Measurements from ENCODE around the gene NFE2L1. TPM values are rescaled to one million over a fixed set of nuclear protein-coding genes. Genes with fewer than 3 reads are reported as not detected.
A peak's percentile ranks its signal among the peaks of the same experiment; 100 is the strongest.

The NFE2L1 gene
- total and polyA plus RNA-seq, 2 experiments from 2014 or later, result 42.4 to 86.4 TPM

GRCh38 chr17:48011405-48012150, 36.6 kb upstream of the NFE2L1 start:
- no peaks in the 10 kb centered on the region for H3K9me3 ChIP-seq (ENCODE audit: low read depth)
- peaks cover 11% of the 10 kb centered on the region for H3K27me3 ChIP-seq
- no peak overlapping the region for H3K27ac ChIP-seq
- no peaks in the 10 kb centered on the region for H3K36me3 ChIP-seq (replicated peaks; ENCODE audit: insufficient read depth, low read depth)
- WGBS (ENCODE audit: low lambda C conversion rate, missing lambda C conversion rate), result 5% methylated on average over 22 of the region's 23 CpGs
- no peaks in the 10 kb centered on the region for H3K79me2 ChIP-seq
- peaks cover 28% of the 10 kb centered on the region for H3K4me1 ChIP-seq (ENCODE audit: insufficient read depth)
- peak overlapping the region; percentile 96 for H3K4me2 ChIP-seq
- peak overlapping the region; percentile 34 for H3K4me3 ChIP-seq
- H3K9me2 ChIP-seq (replicated peaks; ENCODE audit: insufficient read depth), result no peaks in the 10 kb centered on the region
- H2AFZ ChIP-seq, result peak overlapping the region; percentile 71
- TF ChIP-seq EZH2 (IDR thresholded peaks at IDR 0.05; ENCODE audit: borderline replicate concordance) (no peak), CTCF (IDR thresholded peaks at IDR 0.05; ENCODE audit: poor library complexity) (peak; percentile 48)
- DNase-seq (ENCODE audit: low spot score), result peak; percentile 57
- H4K20me1 ChIP-seq (ENCODE audit: insufficient read depth, poor library complexity, severe bottlenecking), result no peaks in the 10 kb centered on the region

GRCh38 chr17:48012151-48012520, 36.0 kb upstream of the NFE2L1 start:
- Histone ChIP-seq H3K4me2 (peak overlapping the region; percentile 96), H3K79me2 (no peaks in the 10 kb centered on the region), H3K4me1 (ENCODE audit: insufficient read depth) (peaks cover 28% of the 10 kb centered on the region), H2AFZ (peak overlapping the region; percentile 71), H3K27ac (no peak overlapping the region), H3K27me3 (peaks cover 11% of the 10 kb centered on the region), H3K9me3 (ENCODE audit: low read depth) (no peaks in the 10 kb centered on the region), H4K20me1 (ENCODE audit: insufficient read depth, poor library complexity, severe bottlenecking) (no peaks in the 10 kb centered on the region), H3K36me3 (replicated peaks; ENCODE audit: insufficient read depth, low read depth) (no peaks in the 10 kb centered on the region), H3K9me2 (replicated peaks; ENCODE audit: insufficient read depth) (no peaks in the 10 kb centered on the region), H3K4me3 (peak overlapping the region; percentile 34)
- DNase-seq (ENCODE audit: low spot score), result peak; percentile 72
- no peak for TF ChIP-seq CTCF (IDR thresholded peaks at IDR 0.05; ENCODE audit: poor library complexity)
- no peak for TF ChIP-seq EZH2phosphoT487 (IDR thresholded peaks at IDR 0.05; ENCODE audit: low read depth, severe bottlenecking, unreplicated experiment)
- no peak for TF ChIP-seq EZH2 (IDR thresholded peaks at IDR 0.05; ENCODE audit: borderline replicate concordance)
- 1% methylated on average over 28 of the region's 34 CpGs for WGBS (ENCODE audit: low lambda C conversion rate, missing lambda C conversion rate)

- Histone ChIP-seq H3K27me3 (peaks cover 11% of the 10 kb centered on the region), H3K9me2 (replicated peaks; ENCODE audit: insufficient read depth) (no peaks in the 10 kb centered on the region), H4K20me1 (ENCODE audit: insufficient read depth, poor library complexity, severe bottlenecking) (no peaks in the 10 kb centered on the region), H3K79me2 (no peaks in the 10 kb centered on the region), H3K4me3 (no peak overlapping the region), H3K4me2 (peak overlapping the region; percentile 96), H2AFZ (no peak overlapping the region), H3K36me3 (replicated peaks; ENCODE audit: insufficient read depth, low read depth) (no peaks in the 10 kb centered on the region), H3K27ac (no peak overlapping the region), H3K4me1 (ENCODE audit: insufficient read depth) (peaks cover 28% of the 10 kb centered on the region), H3K9me3 (ENCODE audit: low read depth) (no peaks in the 10 kb centered on the region)
- 46% methylated on average over 5 of the region's 5 CpGs for WGBS (ENCODE audit: low lambda C conversion rate, missing lambda C conversion rate)
- TF ChIP-seq CTCF (IDR thresholded peaks at IDR 0.05; ENCODE audit: poor library complexity), result no peak
- no peak for TF ChIP-seq EZH2phosphoT487 (IDR thresholded peaks at IDR 0.05; ENCODE audit: low read depth, severe bottlenecking, unreplicated experiment)
- no peak for TF ChIP-seq EZH2 (IDR thresholded peaks at IDR 0.05; ENCODE audit: borderline replicate concordance)
- DNase-seq (ENCODE audit: low spot score), result no peak
Observed at GRCh38 chr17:48012654-48013053, 35.5 kb upstream of the NFE2L1 start.

Measured in hepatocyte (in vitro differentiated cells).